ENCODE data around the gene ADARB1.

ADARB1 gene

DNA sequence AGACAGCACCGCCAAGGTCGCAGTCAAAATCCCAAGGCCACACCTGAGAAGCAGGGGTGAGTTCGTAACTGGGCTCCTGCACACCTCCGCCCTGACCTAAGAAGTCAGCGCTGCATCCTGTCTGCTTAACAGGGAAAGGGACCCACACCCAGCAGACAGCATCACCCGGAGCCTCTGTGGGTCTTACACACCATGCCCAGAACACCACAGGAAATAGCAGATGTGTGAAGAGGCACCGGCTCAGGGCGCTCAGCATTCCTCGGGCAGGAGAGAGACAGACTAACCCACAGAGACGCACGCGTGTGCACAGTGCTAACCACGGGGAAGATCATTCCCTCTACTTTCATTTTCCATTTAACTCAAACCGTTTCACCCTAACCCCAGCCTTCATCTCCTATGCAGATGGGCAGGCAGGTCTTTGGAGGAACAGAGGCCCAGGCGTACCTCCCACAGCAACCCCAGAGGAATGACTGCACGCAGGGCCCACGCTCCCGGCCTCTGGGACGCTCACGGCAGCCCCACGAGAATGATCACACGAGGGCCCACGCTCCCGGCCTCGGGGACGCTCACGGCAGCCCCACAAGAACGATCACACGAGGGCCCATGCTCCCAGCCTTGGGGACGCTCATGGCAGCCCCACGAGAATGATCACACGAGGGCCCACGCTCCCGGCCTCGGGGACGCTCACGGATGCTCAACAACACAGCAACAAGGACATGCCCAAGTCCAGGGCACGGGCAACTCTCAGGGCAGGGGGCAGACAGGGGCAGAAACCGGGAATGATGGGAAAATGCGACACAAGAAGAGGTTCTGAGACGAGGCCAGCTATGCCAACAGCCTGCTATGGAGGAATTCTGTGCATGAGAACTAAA is 192.4 kb downstream of the ADARB1 start:
- no peak for DNase-seq (ENCODE audit: low read depth)

GRCh38 chr21:45267390-45267760 is 193.0 kb downstream of the ADARB1 start:
- DNase-seq (ENCODE audit: low read depth): no peak

DNA sequence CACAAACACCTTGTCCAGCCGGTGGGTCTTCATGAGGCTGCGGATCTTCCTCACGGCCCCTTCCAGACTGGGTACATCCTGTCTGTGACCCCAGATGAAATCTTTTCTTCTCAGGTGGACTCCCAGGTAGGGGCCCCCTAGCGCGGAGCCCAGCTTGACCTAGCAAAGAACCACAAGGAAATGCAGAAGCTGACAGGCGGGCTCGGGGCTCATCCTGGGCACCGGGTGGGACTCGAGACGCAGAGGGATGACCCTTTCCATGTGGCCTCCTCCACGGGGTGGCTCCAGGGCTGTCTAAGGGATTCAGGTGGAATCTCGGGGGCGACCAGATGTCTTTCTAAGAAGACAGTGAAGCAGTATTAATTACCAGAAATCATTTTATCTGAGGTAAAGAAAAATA is 195.5 kb downstream of the ADARB1 start:
- no peak for DNase-seq (ENCODE audit: low read depth)

DNA sequence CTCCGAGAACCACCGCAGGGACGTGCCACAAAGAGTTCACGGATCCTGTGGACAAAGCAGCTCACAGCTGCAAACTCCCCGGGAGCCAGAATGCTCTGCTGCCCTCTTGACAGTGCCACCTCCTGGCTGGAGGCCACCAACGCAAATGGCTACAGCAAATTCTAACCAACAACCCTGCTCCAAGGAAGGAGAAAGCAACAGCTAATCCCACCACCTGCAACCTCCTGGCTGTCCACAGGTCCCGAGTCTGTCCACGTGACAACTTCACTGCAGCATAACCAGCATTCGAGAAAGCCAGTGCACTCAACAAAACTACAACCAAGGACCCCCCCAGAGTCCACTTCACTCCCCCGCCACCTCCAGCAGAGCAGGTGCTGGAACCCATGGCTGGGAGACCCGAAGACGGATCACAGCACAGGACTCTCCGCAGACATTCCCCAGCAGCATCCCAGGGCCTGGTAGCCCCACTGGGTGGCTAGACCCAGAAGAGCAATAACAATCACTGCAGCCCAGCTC is 196.0 kb downstream of the ADARB1 start:
- no peak for DNase-seq (ENCODE audit: low read depth)
